NCI-H187 (cell line): Measurements from ENCODE around the gene SDCCAG8.

Experiments used
- DNase-seq, 2 experiments: peaks; one replicate each; lab custom pipeline; 2025; lab: John Stamatoyannopoulos, UW

Gene SDCCAG8

DNA sequence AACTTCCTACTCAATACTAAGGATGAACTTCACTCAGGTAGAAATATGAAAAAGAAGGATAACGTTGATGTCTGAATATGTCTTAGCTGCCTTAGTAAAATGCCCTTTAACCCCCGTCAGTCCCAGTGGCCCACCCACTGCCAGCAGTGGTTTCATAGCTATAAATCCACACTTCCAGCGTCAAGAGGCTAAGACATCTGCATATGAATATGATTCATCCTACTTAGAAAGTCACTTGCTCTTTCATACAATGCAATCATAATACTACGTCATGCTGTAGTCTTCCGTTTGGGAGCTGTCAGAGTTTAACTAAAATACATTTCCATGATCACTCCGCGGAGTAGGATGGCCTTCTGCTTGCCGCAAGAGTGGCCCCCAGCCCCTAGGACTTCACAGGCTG is 247.3 kb downstream of the SDCCAG8 start:
- no peak for DNase-seq

DNA sequence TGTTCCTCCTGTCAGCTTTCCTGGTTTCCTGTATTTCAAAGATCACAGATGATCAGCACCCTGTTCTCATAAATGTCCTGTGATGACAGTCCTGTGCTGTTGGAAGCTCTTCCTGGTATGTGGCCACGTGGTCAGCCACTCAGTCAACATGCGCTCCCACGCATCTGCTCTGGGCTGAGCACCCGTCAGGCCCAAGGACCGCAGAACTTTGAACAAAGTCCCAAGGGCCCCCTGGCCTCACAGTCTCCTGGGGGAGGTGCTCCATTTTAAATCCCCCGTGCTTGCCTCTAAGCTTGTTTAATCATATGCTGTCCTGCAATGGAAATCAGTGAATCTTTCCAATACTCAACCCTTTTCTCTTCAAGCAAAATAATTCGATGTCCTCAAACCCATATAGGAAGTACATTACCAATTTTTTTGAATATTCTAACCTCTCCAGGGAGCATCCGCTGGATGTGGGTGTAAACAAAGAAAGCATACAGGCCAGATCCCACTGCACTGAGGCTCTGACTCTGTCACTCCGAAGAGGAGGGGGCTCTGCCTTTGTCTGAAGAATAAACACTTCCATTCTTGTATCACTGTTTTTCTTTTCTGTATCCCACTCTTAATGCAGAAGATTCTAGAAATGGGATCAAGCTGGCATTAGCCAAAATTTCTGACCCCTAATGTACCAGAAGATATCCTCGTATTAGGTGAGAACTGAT is 250.3 kb downstream of the SDCCAG8 start:
- DNase-seq = no peak

GRCh38 chr1:243507001-243507671 is 251.3 kb downstream of the SDCCAG8 start:
- no peak for DNase-seq

DNA sequence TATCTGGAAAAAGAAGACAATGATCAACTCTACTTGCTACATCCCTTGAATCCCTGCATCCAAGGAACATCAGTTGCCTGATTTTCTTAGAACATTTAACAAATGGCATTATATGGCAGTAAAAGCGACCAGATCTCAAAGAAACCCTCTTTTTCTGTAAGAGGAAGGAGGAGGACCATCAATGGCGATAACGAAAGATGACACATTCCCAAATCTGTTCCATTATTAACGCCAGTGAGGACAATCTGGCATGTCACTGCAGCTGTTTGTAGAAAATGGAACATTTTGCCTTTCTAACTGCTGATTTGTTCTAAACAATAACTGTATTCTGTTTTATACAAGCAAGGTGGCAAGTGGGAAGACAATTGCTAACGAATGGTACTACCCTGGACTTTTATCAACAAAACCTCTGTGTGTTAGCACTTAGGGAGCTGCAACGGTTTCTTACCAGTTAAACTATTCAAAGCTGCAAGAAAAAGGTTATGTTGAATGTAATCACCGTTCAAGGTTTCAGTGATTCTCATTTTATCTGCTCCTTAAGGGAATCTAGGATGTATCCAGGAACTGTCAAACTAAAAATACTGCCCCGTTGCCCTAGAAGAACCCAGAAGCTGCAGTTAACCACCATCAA is 251.9 kb downstream of the SDCCAG8 start:
- no peak for DNase-seq

DNA sequence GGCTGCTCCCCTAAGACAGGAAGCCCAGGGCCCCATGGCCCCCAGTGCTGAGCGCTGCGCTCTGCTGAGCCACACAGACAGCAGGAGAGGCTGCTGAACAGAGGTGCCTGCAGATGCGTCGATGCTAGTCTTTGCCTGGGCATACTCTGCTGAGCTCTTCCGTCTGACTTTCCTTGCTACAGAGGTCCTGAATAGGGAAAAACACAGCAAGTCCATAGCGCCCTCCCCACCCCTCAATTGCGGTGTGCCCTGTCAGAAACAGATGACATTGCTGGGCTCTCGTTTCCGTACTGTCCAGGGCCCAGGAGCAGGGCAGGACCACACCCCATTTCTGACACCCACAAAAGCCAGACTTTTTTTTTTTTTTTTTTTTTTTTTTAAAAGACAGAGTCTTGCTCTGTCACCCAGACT is 252.5 kb downstream of the SDCCAG8 start:
- no peak for DNase-seq

DNA sequence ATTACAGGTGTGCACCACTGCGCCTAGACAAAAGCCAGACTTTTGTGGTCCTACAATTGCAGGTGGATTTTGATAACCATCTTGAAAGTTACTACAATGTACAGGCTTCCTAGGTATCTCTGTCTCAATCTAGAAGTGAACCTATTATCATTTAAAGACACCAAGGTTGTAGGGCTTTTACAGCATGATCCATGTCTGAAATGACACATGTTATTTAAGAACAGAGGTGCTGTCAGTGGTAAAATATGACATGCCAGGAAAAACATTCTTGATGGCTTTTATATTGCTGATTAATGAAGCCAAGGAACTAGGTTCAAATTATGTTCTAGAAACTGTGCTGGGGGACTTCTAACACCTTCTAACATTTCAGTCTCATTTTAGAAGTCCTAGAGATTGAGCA is 253.1 kb downstream of the SDCCAG8 start:
- DNase-seq = no peak

DNA sequence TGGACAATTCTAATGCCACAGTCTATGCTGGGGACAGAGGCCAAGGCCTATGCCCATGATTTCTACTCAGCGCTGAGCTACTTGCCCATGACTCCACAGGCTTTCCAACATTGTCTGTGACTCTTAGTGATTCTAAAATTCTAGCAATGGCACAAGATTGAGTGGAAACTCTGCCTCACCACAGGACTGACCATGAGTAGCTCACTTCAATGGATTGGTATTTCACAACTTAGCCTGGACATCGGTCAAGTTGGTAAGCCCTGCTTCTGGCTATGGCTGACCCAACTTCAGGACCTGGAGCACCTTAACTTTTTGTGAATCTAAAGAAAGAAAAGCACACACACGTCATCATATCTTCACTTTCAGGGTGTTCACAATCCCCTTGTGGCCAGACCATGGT is 255.1 kb downstream of the SDCCAG8 start:
- no peak for DNase-seq

DNA sequence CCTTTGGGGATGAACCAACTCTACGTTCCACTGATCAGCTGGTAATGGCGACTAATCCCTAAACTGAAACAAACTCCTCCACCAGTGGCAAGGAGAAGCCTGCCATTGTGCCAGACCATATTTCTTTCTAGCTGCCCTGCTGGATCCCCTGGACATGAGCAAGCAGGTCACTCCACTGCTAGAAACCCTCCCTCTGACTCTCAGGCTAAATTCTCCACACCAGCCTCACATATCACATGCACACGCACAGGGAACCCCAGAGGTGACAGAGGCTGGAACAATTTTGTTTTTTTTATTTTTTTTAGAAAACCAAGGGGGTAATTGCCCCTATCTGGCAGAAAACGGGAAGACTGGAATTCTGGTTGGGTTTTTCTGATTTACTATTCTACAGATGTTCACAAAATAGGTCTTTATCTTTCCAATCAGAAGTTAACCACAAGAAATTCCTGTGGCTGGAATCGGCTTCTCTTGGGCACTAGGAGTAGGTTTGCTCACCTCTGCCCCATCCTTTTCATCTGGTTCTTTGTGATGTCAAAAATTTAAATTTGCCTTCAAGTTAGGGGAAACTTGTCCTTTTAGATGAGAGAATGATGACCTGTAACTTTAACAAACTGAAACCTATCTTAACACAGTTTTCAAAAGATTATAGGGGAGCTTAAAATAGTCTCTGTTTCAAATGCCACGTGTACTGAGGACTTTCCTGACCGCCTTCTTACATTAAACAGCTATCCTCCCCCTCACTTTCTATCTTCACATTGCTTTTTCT is 258.1 kb downstream of the SDCCAG8 start:
- DNase-seq = no peak

- no peak for DNase-seq
These were observed 259.1 kb downstream of the SDCCAG8 start for GRCh38 chr1:243514927-243515326.

DNA sequence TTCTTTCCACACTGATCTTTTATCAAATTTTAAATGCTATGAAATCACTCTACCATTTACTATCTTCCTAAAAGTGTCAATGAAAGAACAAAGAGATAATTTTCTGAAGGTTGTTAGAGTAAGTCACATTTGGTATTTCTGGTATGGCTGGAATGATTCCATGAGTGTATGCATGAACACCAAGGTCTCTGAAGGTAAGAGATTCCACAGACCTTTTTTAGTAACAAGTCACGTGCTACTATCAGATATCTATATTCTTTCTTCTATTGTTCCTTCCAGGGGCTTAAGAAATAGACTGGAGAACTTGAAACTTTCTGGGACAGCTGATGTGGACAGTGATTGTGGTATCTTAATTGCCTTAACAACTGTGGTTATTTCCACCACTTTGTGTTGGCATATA is 265.0 kb downstream of the SDCCAG8 start:
- no peak for DNase-seq

GRCh38 chr1:243523766-243524165 is 267.9 kb downstream of the SDCCAG8 start:
- DNase-seq = no peak

- no peak for DNase-seq
These were observed 269.2 kb downstream of the SDCCAG8 start for GRCh38 chr1:243525085-243525487.

DNA sequence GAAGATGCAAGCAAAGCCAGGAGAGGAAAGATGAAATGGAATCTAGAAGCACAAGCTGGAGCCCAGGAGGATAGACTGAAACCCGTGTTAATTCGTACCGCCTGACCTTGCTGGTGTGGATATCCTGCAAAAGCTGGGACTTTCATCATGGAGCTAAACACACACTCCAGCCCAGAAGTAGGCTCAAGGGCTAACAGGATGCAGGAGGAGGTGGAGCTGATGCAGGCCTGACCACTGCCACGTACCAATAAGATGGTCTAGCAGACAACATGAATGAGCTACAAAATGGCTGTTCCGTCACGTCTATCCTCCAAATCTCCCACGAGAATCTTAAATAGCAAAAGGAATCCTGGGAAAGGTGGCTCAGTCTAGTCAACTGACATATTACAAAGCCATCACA is 270.3 kb downstream of the SDCCAG8 start:
- no peak for DNase-seq

GRCh38 chr1:243528459-243529121 is 272.7 kb downstream of the SDCCAG8 start:
- DNase-seq = no peak

- no peak for DNase-seq
These were observed 273.7 kb downstream of the SDCCAG8 start for GRCh38 chr1:243529512-243529911.

DNA sequence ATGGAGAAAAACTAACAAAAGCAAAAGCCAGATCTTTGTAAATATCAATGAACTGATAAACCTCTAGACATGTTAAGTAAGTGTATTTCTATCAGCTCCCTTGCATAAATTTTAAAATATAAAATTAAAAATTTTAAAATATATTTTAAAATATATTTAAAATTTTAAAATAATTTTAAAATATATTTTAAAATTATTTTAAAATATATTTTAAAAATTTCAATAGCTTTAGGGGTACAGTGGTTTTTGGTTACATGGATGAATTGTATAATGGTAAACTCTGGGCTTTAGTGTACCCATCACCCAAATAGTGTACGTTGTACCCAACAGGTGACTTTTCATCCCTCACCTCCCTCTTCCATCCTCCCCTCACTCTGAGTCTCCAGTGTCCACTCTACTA is 279.2 kb downstream of the SDCCAG8 start:
- DNase-seq = no peak

DNA sequence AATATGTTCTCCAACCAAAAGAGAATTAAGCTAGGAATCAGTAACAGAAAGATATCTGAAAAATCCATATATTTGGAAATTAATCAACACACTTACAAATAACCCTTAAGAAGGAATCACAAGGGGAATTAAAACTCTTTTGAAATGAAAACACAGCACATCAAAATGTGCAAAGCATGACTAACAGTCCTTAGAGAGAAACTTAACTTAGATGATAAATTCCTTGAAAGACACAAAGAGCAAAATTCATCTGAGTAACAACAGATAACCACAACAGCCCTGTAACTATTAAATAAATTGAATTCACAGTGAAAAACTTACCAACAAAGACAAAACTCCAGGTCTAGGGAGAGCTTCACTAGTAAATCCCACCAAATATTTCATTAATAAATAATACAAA is 283.8 kb downstream of the SDCCAG8 start:
- DNase-seq = no peak

GRCh38 chr1:243542739-243543415 is 287.0 kb downstream of the SDCCAG8 start:
- DNase-seq = no peak

DNA sequence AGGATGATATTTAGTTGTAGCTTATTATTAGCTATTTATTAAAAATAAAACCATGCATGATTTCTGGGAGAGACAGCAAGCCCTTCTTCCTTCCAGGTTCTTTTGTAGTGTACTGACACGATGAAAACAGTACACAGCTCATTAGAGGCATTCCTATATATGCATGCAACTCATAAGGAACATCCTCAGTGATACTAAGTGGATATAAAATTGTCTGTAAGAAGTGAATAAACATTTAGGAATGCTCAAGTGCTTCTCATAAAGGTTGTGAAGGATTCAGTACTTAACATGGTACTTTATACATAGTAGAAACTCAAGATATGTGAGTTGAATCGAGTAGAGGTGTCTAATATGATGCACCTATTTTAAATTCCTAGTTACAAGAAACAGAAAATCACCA is 287.7 kb downstream of the SDCCAG8 start:
- DNase-seq = no peak

GRCh38 chr1:243546457-243546856 is 290.6 kb downstream of the SDCCAG8 start:
- DNase-seq = no peak

DNA sequence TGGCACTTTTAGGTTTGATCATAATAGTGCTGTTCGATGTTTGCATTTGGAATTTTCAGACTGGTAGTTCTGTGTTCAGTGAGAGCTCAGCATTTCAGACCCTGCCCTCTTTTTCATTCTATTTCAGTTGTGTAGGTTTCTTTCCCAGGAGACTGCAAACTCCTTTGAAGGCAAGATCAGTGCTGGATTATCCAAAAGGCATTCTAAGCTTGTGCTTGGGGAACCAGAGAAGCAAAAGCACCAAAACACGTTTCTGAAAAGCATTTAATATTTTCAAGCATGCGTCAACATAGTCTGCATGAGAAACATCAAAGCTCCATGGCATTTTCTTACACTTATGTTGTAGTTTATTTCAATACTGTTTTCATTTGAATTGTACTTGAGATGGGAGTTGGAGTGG is 292.1 kb downstream of the SDCCAG8 start:
- DNase-seq = no peak

GRCh38 chr1:243548516-243548915 is 292.7 kb downstream of the SDCCAG8 start:
- no peak for DNase-seq
